AG20443 (cell line): Measurements from ENCODE around the gene MTG1.
"Not testable (repeated sequence)": the region's sequence is repeated elsewhere in the genome, so short reads cannot be mapped to it uniquely, and the experiment has no call there.

Source experiments
- DNase-seq: peaks from one replicate; pipeline ENCODE4 v3.0.0; 2012; ENCODE audit warnings: low spot score, mixed read lengths

MTG1 gene

GRCh38 chr10:133378251-133379096 lies 15.5 kb upstream of the MTG1 start:
- peak; percentile 75 for DNase-seq

- DNase-seq = peak; percentile 92
Observed at GRCh38 chr10:133379152-133379800, 14.7 kb upstream of the MTG1 start, which contains the start of gene PAOX. Gene PAOX (plus strand): TSS chr10:133379262. CDS start chr10:133379317, 55 bp downstream.

GRCh38 chr10:133379801-133380666 lies 13.9 kb upstream of the MTG1 start:
- DNase-seq = no peak

GRCh38 chr10:133381036-133381435 lies 12.9 kb upstream of the MTG1 start:
- DNase-seq = no peak

- DNase-seq = no peak
Observed at GRCh38 chr10:133383551-133383950, 10.4 kb upstream of the MTG1 start.

GRCh38 chr10:133384071-133384470 lies 9.9 kb upstream of the MTG1 start:
- no peak for DNase-seq

- no peak for DNase-seq
Observed at GRCh38 chr10:133385214-133385613, 8.7 kb upstream of the MTG1 start.

- not testable (repeated sequence) for DNase-seq
Observed at GRCh38 chr10:133386951-133387350, 7.0 kb upstream of the MTG1 start.

GRCh38 chr10:133388236-133388972 lies 5.6 kb upstream of the MTG1 start:
- DNase-seq = no peak

- DNase-seq = peak; percentile 2
Observed at GRCh38 chr10:133388973-133389818, 4.8 kb upstream of the MTG1 start.

GRCh38 chr10:133390597-133391248 lies 3.2 kb upstream of the MTG1 start:
- DNase-seq = peak; percentile 1

- DNase-seq = peak; percentile 1
Observed at GRCh38 chr10:133391249-133391635, 2.7 kb upstream of the MTG1 start.

- DNase-seq = peak; percentile 1
Observed at GRCh38 chr10:133391761-133392518, 2.0 kb upstream of the MTG1 start.

GRCh38 chr10:133393401-133394063 lies 425 bp upstream of the MTG1 start:
- DNase-seq = no peak

- no peak for DNase-seq
Observed at GRCh38 chr10:133394801-133395221, 854 bp downstream of the MTG1 start.

- DNase-seq = no peak
Observed at GRCh38 chr10:133396035-133396624, 2.2 kb downstream of the MTG1 start.

- no peak for DNase-seq
Observed at GRCh38 chr10:133397938-133398337, 4.0 kb downstream of the MTG1 start.

GRCh38 chr10:133399123-133399601 lies 5.2 kb downstream of the MTG1 start:
- no peak for DNase-seq
